LNCAP (cell line): Measurements from ENCODE around the gene LGALS3.
A peak's percentile ranks its signal among the peaks of the same experiment; 100 is the strongest.

Experiments
- TF ChIP-seq, protein P1 (sequence below): fragments of 450-650 bp; IDR thresholded peaks from 2 replicates; pipeline ENCODE4 v1.5.1; 2017; ENCODE audit warnings: mild to moderate bottlenecking

LGALS3 gene

DNA sequence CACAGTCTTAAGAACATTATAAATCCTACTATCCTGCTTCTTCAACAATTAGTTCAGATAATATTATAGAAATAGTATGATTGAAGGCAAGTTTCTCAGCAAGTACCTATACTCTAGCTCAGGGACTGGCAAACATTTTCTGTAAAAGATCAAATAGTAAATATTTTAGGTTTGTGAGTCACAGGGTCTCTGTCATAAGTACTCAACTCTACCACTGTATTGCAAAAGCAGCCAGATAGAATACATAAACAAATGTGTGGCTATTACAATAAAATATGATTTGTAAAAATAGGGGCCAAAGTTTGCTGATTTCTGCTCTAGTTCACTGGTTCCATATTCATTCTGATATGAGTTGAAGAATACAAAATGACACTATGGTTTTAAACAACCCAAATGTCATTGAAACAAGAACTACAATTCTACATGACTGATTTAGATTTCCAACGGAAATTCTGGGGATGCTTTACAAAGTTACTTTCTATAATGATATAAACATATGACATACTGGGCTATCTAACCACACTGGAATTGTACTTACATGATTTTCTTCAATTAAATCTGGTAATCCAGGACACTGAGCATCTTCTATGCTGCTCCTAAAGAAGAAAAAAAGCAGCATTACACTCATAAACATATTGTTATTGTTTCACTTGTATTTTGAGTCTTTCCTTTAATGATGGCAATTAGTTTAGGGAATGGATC is 23.2 kb downstream of the LGALS3 start:
- TF ChIP-seq, protein P1, sequence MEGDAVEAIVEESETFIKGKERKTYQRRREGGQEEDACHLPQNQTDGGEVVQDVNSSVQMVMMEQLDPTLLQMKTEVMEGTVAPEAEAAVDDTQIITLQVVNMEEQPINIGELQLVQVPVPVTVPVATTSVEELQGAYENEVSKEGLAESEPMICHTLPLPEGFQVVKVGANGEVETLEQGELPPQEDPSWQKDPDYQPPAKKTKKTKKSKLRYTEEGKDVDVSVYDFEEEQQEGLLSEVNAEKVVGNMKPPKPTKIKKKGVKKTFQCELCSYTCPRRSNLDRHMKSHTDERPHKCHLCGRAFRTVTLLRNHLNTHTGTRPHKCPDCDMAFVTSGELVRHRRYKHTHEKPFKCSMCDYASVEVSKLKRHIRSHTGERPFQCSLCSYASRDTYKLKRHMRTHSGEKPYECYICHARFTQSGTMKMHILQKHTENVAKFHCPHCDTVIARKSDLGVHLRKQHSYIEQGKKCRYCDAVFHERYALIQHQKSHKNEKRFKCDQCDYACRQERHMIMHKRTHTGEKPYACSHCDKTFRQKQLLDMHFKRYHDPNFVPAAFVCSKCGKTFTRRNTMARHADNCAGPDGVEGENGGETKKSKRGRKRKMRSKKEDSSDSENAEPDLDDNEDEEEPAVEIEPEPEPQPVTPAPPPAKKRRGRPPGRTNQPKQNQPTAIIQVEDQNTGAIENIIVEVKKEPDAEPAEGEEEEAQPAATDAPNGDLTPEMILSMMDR = no peak

DNA sequence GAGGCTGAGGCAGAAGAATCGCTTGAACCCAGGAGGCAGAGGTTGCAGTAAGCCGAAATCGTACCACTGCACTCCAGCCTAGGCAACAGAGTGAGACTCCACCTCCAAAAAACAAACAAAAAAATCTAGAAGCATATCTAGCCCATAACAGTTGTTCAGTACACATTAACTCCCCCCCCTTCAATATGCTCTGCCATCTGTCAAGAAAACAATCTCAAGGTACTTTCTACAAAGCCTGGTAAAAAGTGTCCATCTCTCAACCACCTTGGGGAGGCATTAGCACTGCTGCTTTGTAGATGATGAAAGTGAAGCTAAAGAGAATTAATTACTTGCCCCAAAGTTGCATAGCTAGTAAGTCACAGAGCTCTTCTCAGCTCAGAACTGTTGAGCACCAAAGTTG is 24.9 kb downstream of the LGALS3 start:
- TF ChIP-seq, protein P1 = no peak

DNA sequence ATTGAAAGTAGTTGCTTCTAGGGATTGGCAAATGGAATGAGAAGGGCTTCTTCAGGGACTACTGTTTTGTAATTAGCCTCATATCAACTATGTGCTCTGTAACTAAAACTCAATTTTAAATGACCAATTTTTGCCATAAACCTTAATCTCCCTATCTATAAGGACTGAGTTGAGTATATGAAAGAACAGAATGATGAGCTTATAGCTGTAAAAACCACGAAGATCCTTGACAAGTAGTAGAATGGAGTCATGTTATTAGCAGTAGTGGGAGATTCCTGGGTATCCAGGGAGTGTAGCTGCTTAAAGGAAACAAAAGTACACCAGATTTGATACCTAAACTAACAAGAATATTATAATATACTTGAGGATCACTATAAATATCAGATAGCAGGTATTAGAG is 28.0 kb downstream of the LGALS3 start:
- TF ChIP-seq, protein P1 = no peak

DNA sequence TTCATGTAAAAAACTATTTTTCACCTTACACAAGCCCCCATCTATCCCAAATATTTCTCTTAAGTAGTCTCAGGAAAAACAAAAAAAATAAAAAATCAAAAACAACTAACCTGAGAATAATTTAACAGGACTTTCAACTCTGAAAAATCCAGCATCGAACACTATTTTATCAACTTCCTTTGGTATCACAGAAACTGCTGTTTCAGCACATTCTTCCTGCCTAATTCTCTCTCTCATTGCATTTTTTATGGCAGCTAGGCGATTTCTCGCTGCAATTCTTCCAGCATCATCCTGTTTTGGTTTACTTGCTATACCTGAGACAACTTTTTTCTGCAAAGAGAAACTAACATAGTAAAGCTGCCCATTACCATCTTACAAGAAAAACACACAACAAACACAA is 29.4 kb downstream of the LGALS3 start:
- TF ChIP-seq, protein P1 = no peak

DNA sequence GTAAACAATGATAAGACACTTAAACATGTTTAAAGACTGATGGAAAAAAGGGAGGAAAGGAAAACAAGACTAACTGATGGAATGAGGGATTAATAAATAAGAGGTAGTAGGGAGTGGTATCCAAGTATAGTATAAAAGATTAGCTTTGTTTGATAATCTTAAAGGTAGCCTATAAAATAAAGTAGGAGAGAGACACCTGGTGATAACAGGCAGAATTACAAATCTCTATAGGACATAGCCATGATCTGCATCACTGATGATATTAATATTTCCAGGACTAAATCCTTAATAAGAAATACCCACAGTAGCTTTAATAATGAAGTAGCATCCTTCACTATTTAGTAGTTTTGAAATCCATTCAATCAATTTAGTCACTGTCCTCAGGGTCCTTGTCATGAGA is 31.9 kb downstream of the LGALS3 start:
- TF ChIP-seq, protein P1 = peak; percentile 72

DNA sequence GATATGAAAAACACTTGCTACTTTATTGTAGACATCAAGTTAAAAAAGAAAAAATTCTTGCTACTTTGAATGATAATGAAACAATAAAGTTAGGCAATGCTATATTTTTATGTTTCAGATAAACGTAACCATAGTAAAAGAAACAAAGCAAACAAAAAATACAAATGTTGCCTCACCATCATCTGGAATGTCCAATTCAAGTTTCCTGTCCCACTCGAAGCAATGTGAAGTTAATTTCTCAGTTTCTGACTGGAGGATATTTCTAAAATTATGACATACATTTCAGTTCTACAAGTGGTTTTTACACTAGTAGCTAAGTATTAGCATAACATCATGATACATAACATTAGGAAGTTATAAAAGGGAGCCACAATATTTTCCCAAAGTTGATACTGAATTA is 41.5 kb downstream of the LGALS3 start:
- TF ChIP-seq, protein P1 = no peak

DNA sequence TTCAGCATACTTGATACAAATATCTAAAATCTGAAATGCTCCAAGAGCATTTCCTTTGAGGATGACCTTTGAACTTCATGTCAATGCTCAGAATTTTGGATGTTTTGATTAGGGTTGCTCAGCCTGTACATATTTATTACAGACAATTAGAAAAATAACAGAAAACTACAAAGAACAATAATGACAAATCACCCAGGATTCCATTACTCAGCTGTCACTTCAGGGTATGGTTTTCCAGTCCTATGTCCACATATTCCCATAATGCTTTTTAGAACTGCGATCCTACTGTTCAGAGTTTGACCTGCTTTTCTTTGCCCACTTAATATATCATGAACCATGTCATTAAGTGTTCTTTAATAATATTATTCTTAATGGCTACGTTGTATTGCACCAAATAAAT is 51.0 kb downstream of the LGALS3 start:
- TF ChIP-seq, protein P1 = no peak

DNA sequence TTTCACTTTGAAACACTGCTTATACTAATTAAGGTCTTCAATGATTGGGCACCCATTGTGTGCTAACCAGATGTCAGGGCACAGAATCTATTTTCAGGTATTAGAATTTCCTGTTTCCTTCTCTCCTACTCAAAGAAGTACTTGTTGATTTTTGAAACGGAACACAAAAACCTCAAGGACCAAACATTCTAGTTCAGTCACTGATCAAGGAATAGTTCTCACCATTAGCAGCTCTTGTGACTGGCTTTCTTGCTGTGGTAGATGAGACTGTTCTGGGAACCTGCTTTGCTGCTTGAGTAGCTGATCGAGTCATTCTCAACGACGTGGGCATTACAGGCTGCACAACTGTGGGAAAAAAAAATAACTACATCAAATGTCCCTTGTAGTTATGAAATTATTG is 51.4 kb downstream of the LGALS3 start:
- TF ChIP-seq, protein P1 = no peak
